Natural killer cell (primary cell): Measurements from ENCODE around the gene DEGS2. TPM values are rescaled to one million over a fixed set of nuclear protein-coding genes. Genes with fewer than 3 reads are reported as not detected.

Experiments used
- ATAC-seq, 3 donors: fragments of 150-1000 bp in 2 of 3; fragments of 200-7000 bp in 1 of 3; cut with Tn5 transposase; 1 replicate in 1 of 3; 2 replicates in 2 of 3; pipeline ENCODE4 v1.10.0; 2021; ENCODE audit warnings: mild to moderate bottlenecking in 2 of 3, moderate library complexity in 2 of 3
- DNase-seq, 2 donors: peaks; one replicate each; pipeline versions ENCODE4 v3.0.0 to v3.0.0-alpha.2; 2013 to 2021; ENCODE audit warnings: mixed read lengths in 1 of 2
- H3K27ac ChIP-seq: one replicate; pipeline ENCODE4 v1.5.1; 2013; ENCODE audit warnings: mild to moderate bottlenecking, low read length
- H3K27me3 ChIP-seq: one replicate; pipeline ENCODE4 v1.6.1; 2013; ENCODE audit warnings: low read length; ENCODE audit not compliant: control insufficient read depth, insufficient read depth
- H3K36me3 ChIP-seq: one replicate; pipeline ENCODE4 v1.6.1; 2013; ENCODE audit warnings: low read length; ENCODE audit not compliant: control insufficient read depth, insufficient read depth
- H3K4me1 ChIP-seq: one replicate; pipeline ENCODE4 v1.6.1; 2013; ENCODE audit warnings: low read length; ENCODE audit not compliant: control insufficient read depth, insufficient read depth
- H3K4me3 ChIP-seq: one replicate; pipeline ENCODE4 v1.5.1; 2013; ENCODE audit warnings: low read length
- H3K9me3 ChIP-seq: one replicate; pipeline ENCODE4 v1.6.1; 2013; ENCODE audit warnings: low read length; ENCODE audit not compliant: control insufficient read depth, insufficient read depth
- H3K27ac Mint-ChIP-seq, 2 donors: one replicate each; pipeline ENCODE4 v1.8.0; 2022; ENCODE audit warnings: mild to moderate bottlenecking in 2 of 2, mixed read lengths in 2 of 2, moderate library complexity in 1 of 2
- H3K27me3 Mint-ChIP-seq, 2 donors: one replicate each; pipeline ENCODE4 v1.8.0; 2022; ENCODE audit warnings: low read depth in 2 of 2, mixed read lengths in 2 of 2
- H3K36me3 Mint-ChIP-seq: one replicate; pipeline ENCODE4 v1.8.0; 2022; ENCODE audit warnings: mixed read lengths
- H3K4me1 Mint-ChIP-seq, 2 donors: one replicate each; pipeline ENCODE4 v1.8.0; 2022; ENCODE audit warnings: mixed read lengths in 2 of 2
- H3K4me3 Mint-ChIP-seq: one replicate; pipeline ENCODE4 v1.8.0; 2022; ENCODE audit warnings: mild to moderate bottlenecking, moderate library complexity, mixed read lengths
- H3K9me3 Mint-ChIP-seq, 2 donors: one replicate each; pipeline ENCODE4 v1.8.0; 2022; ENCODE audit warnings: mixed read lengths in 2 of 2
- CTCF ChIP-seq: fragments of 200-600 bp; IDR thresholded peaks from one replicate; pipeline ENCODE4 v1.8.0; 2022; ENCODE audit warnings: antibody characterized with exemption
- WGBS: methylation state at CpG from one replicate; pipeline ENCODE4 v1.1.7; 2013; ENCODE audit warnings: missing lambda C conversion rate; ENCODE audit not compliant: insufficient coverage; 5-methylcytosine and 5-hydroxymethylcytosine counted together
- intact Hi-C: fragments of 100-400 bp; cut with micrococcal nuclease; formaldehyde crosslinking; loops from one replicate; pipeline ENCODE4 v1.14.2; 2022
- total RNA-seq, 4 donors: library from RNA; stranded (reverse); fragments of 120-200 nt in 1 of 4; gene quantifications; one replicate each; pipeline versions ENCODE4 v1.2.3 to v1.2.4, GENCODE V29; 2013 to 2022

DEGS2 gene
- total RNA-seq, 3 donors from 2014 or later (not counting 1 experiment from before 2014, with no cell fraction given): 0.60 to 7.1 (median 4.4) TPM

DNA sequence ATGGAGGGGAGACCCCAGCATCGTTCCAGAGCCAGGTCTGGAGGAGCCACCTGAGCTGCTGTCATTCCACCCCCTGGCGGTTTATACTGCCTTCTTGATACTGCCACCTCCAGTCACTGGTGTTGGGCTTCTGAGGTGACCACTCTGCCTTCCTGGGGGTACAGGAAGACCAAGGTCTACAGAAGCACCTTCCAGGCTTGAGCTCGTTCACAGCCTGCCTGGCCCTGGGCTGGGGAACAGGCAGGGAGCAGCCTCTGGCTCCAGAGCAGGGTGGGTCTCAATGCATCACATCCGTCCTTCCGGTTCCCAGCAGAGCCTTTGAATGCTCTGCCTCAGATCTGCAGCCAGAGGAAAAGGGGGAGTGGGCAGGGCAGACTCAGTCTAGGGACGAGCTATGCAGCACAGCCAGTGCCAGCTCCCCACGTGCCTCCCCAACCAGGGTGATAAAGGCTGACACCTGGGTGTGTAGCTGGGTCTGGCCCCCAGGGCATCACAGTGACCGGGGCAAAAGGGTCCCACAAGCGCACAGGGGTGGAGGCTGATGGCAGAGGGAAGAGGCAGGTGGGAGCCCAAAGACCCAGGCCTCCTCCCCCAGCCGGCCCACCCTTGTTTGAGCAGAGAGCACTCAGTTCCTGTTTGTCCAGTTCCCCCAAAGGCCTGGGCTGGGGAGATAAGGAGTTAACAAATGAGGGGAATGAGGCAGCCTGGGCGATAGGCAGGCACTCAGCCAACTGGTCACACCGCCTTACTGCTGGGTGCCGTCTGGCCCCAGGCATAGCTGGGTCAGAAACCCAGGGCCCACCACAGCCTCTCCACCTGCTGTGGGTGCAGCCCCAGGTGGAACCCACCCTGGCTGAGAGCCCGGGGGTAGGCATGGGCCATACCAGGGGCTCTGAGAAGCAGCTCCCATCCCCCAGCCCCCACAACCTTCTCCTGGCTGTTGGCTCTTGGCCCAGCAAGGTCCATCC is 17.1 kb downstream of the DEGS2 start:
- Histone ChIP-seq H3K36me3 (peaks cover 82% of the 10 kb centered on the region), H3K4me1 (peaks cover 18% of the 10 kb centered on the region), H3K27me3 (no peaks in the 10 kb centered on the region), H3K4me3 (no peak overlapping the region), H3K9me3 (no peaks in the 10 kb centered on the region), H3K27ac (no peak overlapping the region)
- H3K9me3 Mint-ChIP-seq: no peaks in the 10 kb centered on the region
- peaks cover 0 to 16% of the 10 kb centered on the region in 2 donors for H3K4me1 Mint-ChIP-seq
- no peaks in the 10 kb centered on the region for H3K27me3 Mint-ChIP-seq
- H3K4me3 Mint-ChIP-seq: no peak overlapping the region
- no peak for ATAC-seq
- intact Hi-C loops: no loop called here
- H3K27ac Mint-ChIP-seq: peak overlapping the region; percentile 29 to 64
- WGBS: 76% methylated on average over 14 of the region's 14 CpGs
- no peak for DNase-seq
- no peak for TF ChIP-seq CTCF
- H3K36me3 Mint-ChIP-seq: no peaks in the 10 kb centered on the region

DNA sequence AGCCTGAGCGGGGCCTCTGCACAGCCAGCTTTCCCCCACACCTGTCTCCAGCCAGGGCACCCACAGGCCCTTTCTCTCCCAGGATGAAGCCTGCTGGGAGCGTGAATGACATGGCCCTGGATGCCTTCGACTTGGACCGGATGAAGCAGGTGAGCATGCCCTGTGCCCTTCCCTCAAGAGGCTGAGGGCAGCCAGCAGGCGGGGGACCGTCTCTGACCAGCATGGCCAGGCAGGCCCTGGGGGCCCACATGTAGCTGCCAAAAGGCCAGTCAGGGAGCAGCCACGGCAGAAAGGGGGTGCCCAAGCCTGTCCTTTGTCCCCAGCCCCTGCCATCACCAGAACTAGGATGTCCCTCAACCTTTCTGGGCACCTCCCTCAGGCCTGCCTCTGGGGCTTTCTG is 18.3 kb downstream of the DEGS2 start:
- Histone ChIP-seq H3K9me3 (no peaks in the 10 kb centered on the region), H3K27me3 (no peaks in the 10 kb centered on the region), H3K4me1 (peaks cover 7% of the 10 kb centered on the region), H3K27ac (no peak overlapping the region), H3K4me3 (no peak overlapping the region), H3K36me3 (peaks cover 94% of the 10 kb centered on the region)
- H3K27ac Mint-ChIP-seq: peak overlapping the region; percentile 29 to 64
- no peak for TF ChIP-seq CTCF
- no peak for DNase-seq
- intact Hi-C loops: no loop called here
- no peak overlapping the region for H3K4me3 Mint-ChIP-seq
- H3K9me3 Mint-ChIP-seq: no peaks in the 10 kb centered on the region
- peaks cover 0 to 8% of the 10 kb centered on the region in 2 donors for H3K4me1 Mint-ChIP-seq
- no peak for ATAC-seq
- no peaks in the 10 kb centered on the region for H3K36me3 Mint-ChIP-seq
- no peaks in the 10 kb centered on the region for H3K27me3 Mint-ChIP-seq
- WGBS: 95% methylated on average over 7 of the region's 7 CpGs

GRCh38 chr14:100140452-100141078 is 18.9 kb downstream of the DEGS2 start:
- Histone ChIP-seq H3K4me1 (peaks cover 5% of the 10 kb centered on the region), H3K36me3 (peaks cover 98% of the 10 kb centered on the region), H3K27me3 (no peaks in the 10 kb centered on the region), H3K9me3 (no peaks in the 10 kb centered on the region), H3K27ac (no peak overlapping the region), H3K4me3 (no peak overlapping the region)
- peak overlapping the region; percentile 29 to 64 for H3K27ac Mint-ChIP-seq
- no peak for DNase-seq
- no peak for TF ChIP-seq CTCF
- no peaks in the 10 kb centered on the region for H3K27me3 Mint-ChIP-seq
- WGBS: 91% methylated on average over 16 of the region's 16 CpGs
- intact Hi-C loops: no loop called here
- no peaks in the 10 kb centered on the region for H3K9me3 Mint-ChIP-seq
- peak in 1 of 3 donors; percentile 49 for ATAC-seq
- peaks cover 0 to 8% of the 10 kb centered on the region in 2 donors for H3K4me1 Mint-ChIP-seq
- H3K36me3 Mint-ChIP-seq: no peaks in the 10 kb centered on the region
- H3K4me3 Mint-ChIP-seq: no peak overlapping the region
